Measurements from ENCODE around the gene WNT3. TPM values are rescaled to one million over a fixed set of nuclear protein-coding genes. Genes with fewer than 3 reads are reported as not detected.
A peak's percentile ranks its signal among the peaks of the same experiment; 100 is the strongest.

WNT3 gene
- total and polyA plus RNA-seq, 2 experiments from 2014 or later = 2.1 to 3.0 TPM

GRCh38 chr17:46823657-46824056 lies 5.2 kb upstream of the WNT3 start:
- TF ChIP-seq EZH2phosphoT487 (IDR thresholded peaks at IDR 0.05; ENCODE audit: insufficient read depth, low read depth) (no peak), EZH2 (IDR thresholded peaks at IDR 0.05; ENCODE audit: insufficient read depth, poor library complexity, severe bottlenecking) (no peak)
- no peak overlapping the region for H3K4me2 ChIP-seq (ENCODE audit: unreplicated experiment)
- WGBS, 2 experiments (ENCODE audit: low coverage in 1 of 2, low lambda C conversion rate in 2 of 2, missing lambda C conversion rate in 2 of 2) = 57 to 62% methylated on average over 8 of the region's 8 CpGs
- no peaks in the 10 kb centered on the region for H3K4me1 ChIP-seq (ENCODE audit: insufficient read depth)
- H3F3A ChIP-seq (ENCODE audit: insufficient read depth) = no peaks in the 10 kb centered on the region
- in situ Hi-C loops (cut with MboI) = loop anchor here (10.0 kb wide), 1 partner anchor 49 kb away; no protein-coding TSS in a partner anchor
- H3K9me3 ChIP-seq (ENCODE audit: low read depth) = no peaks in the 10 kb centered on the region
- no peak for DNase-seq
- no peak overlapping the region for H3K27ac ChIP-seq
- no peaks in the 10 kb centered on the region for H3K36me3 ChIP-seq (ENCODE audit: low read depth)
- no peak overlapping the region for H2AFZ ChIP-seq
- peaks cover 41% of the 10 kb centered on the region for H3K27me3 ChIP-seq (replicated peaks; ENCODE audit: insufficient read depth)
- no peaks in the 10 kb centered on the region for H4K20me1 ChIP-seq (ENCODE audit: insufficient read depth)
- H3K79me2 ChIP-seq (ENCODE audit: insufficient read depth) = no peaks in the 10 kb centered on the region
- no peak overlapping the region for H3K9ac ChIP-seq
- no peak overlapping the region for H3K4me3 ChIP-seq
- H3K9me2 ChIP-seq (ENCODE audit: insufficient read depth) = no peaks in the 10 kb centered on the region

DNA sequence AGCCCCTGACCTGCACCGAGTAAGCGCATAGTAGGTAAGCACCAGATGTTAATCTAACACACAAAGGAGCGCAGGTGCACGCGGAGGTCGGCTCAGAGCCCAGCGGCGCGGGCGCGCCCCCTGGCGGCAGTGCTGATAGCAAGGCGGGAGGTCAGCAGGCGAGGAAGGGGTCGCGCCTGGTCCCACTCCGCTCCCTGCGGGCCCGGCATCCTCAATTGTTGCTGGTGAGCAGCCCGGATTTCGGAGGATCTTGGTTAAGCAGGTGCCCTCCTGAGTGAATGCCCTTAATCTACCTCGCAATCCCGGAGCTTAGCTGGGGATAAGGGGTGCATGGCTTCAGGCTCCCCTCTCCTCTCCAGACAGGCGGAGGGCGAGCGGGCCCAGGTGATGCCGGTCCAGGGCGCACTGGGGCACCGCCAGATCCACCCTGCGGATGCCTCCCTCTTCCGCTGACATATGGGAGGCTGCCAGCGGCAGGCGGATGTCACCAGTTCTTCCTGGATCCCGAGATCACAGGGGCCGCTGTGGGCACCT lies 4.0 kb upstream of the WNT3 start:
- Histone ChIP-seq H3K9ac (no peak overlapping the region), H3K27ac (no peak overlapping the region), H3K4me2 (ENCODE audit: unreplicated experiment) (no peak overlapping the region), H3K9me2 (ENCODE audit: insufficient read depth) (no peaks in the 10 kb centered on the region), H4K20me1 (ENCODE audit: insufficient read depth) (no peaks in the 10 kb centered on the region), H3K4me3 (no peak overlapping the region), H3K79me2 (ENCODE audit: insufficient read depth) (no peaks in the 10 kb centered on the region), H2AFZ (no peak overlapping the region), H3F3A (ENCODE audit: insufficient read depth) (no peaks in the 10 kb centered on the region), H3K36me3 (ENCODE audit: low read depth) (no peaks in the 10 kb centered on the region), H3K9me3 (ENCODE audit: low read depth) (no peaks in the 10 kb centered on the region), H3K27me3 (replicated peaks; ENCODE audit: insufficient read depth) (peaks cover 50% of the 10 kb centered on the region), H3K4me1 (ENCODE audit: insufficient read depth) (no peaks in the 10 kb centered on the region)
- TF ChIP-seq EZH2 (IDR thresholded peaks at IDR 0.05; ENCODE audit: insufficient read depth, poor library complexity, severe bottlenecking) (no peak), EZH2phosphoT487 (IDR thresholded peaks at IDR 0.05; ENCODE audit: insufficient read depth, low read depth) (no peak)
- DNase-seq = no peak
- 15% methylated on average over 34 to 35 of the region's 35 CpGs for WGBS, 2 experiments (ENCODE audit: low coverage in 1 of 2, low lambda C conversion rate in 2 of 2, missing lambda C conversion rate in 2 of 2)
- in situ Hi-C loops (cut with MboI) = loop anchor here (10.0 kb wide), 1 partner anchor 48 kb away; no protein-coding TSS in a partner anchor

GRCh38 chr17:46821482-46822387 lies 3.2 kb upstream of the WNT3 start:
- 8 to 13% methylated on average over 22 to 31 of the region's 31 CpGs for WGBS, 2 experiments (ENCODE audit: low coverage in 1 of 2, low lambda C conversion rate in 2 of 2, missing lambda C conversion rate in 2 of 2)
- H3K4me3 ChIP-seq = no peak overlapping the region

DNA sequence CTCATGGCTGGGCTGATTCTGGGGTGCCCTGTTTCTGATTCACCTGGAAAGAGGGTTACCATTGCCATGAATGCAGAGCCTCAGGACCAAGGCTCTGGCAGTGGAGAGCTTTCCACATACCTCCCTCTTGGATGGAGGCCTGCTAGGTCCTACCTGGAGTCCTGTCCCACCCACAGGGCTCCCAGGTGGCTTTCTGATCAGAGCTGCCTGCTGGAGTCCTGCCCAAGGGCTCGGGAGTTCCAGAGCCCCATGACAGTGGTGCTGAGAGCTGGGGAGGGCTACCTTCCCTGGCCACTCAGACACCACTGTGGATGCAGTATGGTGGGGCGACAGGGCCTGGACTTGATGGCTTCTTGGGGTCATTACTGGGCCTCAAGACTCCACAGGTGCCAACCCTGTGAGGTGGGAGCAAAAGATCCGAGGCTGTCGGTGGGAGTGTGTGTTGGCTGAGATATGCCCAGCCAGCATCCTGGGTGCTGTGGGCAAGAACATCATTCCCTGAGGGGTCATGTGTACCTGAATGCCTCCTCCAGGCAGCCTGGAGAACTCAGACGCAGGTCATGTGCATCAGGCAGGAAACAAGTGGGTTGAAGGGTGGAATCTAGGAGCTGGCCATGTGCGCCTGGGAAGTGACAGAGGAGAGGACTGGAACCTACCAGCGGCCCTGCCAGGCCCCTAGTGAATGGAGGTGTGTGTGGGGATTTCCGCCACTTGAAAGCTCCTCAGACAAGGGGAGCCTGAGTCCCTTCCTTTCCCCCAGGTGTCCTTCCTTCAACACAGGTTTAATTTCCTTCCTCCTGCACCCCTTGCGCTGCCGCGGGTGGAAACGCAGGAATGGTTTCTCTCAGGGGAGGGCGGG lies 2.3 kb upstream of the WNT3 start:
- in situ Hi-C loops (cut with MboI) = loop anchor here (10.0 kb wide), 1 partner anchor 46 kb away; no protein-coding TSS in a partner anchor
- no peak overlapping the region for H3K4me2 ChIP-seq (ENCODE audit: unreplicated experiment)
- no peaks in the 10 kb centered on the region for H4K20me1 ChIP-seq (ENCODE audit: insufficient read depth)
- H3K79me2 ChIP-seq (ENCODE audit: insufficient read depth) = no peaks in the 10 kb centered on the region
- no peaks in the 10 kb centered on the region for H3F3A ChIP-seq (ENCODE audit: insufficient read depth)
- no peak for DNase-seq
- H3K9ac ChIP-seq = no peak overlapping the region
- no peaks in the 10 kb centered on the region for H3K36me3 ChIP-seq (ENCODE audit: low read depth)
- H3K4me3 ChIP-seq = no peak overlapping the region
- WGBS, 2 experiments (ENCODE audit: low coverage in 1 of 2, low lambda C conversion rate in 2 of 2, missing lambda C conversion rate in 2 of 2) = 32 to 41% methylated on average over 13 of the region's 13 CpGs
- H3K27me3 ChIP-seq (replicated peaks; ENCODE audit: insufficient read depth) = peaks cover 57% of the 10 kb centered on the region
- no peaks in the 10 kb centered on the region for H3K9me2 ChIP-seq (ENCODE audit: insufficient read depth)
- no peak overlapping the region for H2AFZ ChIP-seq
- H3K27ac ChIP-seq = no peak overlapping the region
- no peaks in the 10 kb centered on the region for H3K4me1 ChIP-seq (ENCODE audit: insufficient read depth)
- TF ChIP-seq EZH2phosphoT487 (IDR thresholded peaks at IDR 0.05; ENCODE audit: insufficient read depth, low read depth) = no peak
- no peak for TF ChIP-seq EZH2 (IDR thresholded peaks at IDR 0.05; ENCODE audit: insufficient read depth, poor library complexity, severe bottlenecking)
- no peaks in the 10 kb centered on the region for H3K9me3 ChIP-seq (ENCODE audit: low read depth)

More at GRCh38 chr17:46821482-46822387, 3.2 kb upstream of the WNT3 start:
- no peaks in the 10 kb centered on the region for H3K9me2 ChIP-seq (ENCODE audit: insufficient read depth)
- no peak overlapping the region for H2AFZ ChIP-seq
- TF ChIP-seq EZH2phosphoT487 (IDR thresholded peaks at IDR 0.05; ENCODE audit: insufficient read depth, low read depth) (no peak), EZH2 (IDR thresholded peaks at IDR 0.05; ENCODE audit: insufficient read depth, poor library complexity, severe bottlenecking) (peak; percentile 84)
- H3K4me1 ChIP-seq (ENCODE audit: insufficient read depth) = no peaks in the 10 kb centered on the region
- H4K20me1 ChIP-seq (ENCODE audit: insufficient read depth) = no peaks in the 10 kb centered on the region
- no peaks in the 10 kb centered on the region for H3K36me3 ChIP-seq (ENCODE audit: low read depth)
- H3K27ac ChIP-seq = no peak overlapping the region
- H3K9ac ChIP-seq = no peak overlapping the region
- no peak for DNase-seq
- in situ Hi-C loops (cut with MboI) = loop anchor here (10.0 kb wide), 1 partner anchor 47 kb away; no protein-coding TSS in a partner anchor
- H3K9me3 ChIP-seq (ENCODE audit: low read depth) = no peaks in the 10 kb centered on the region
- no peak overlapping the region for H3K4me2 ChIP-seq (ENCODE audit: unreplicated experiment)
- H3K27me3 ChIP-seq (replicated peaks; ENCODE audit: insufficient read depth) = peaks cover 57% of the 10 kb centered on the region
- H3F3A ChIP-seq (ENCODE audit: insufficient read depth) = no peaks in the 10 kb centered on the region
- no peaks in the 10 kb centered on the region for H3K79me2 ChIP-seq (ENCODE audit: insufficient read depth)
